H9 (cell line): ENCODE data around the gene RBM19. TPM values are rescaled to one million over a fixed set of nuclear protein-coding genes. Genes with fewer than 3 reads are reported as not detected.
A peak's percentile ranks its signal among the peaks of the same experiment; 100 is the strongest.

ENCODE experiments used
- DNase-seq: peaks from one replicate; pipeline ENCODE4 v3.0.0-alpha.2; 2017
- H2AFZ ChIP-seq: one replicate; pipeline ENCODE4 v1.6.1; 2013; ENCODE audit warnings: mild to moderate bottlenecking, low read length, control low read depth, moderate library complexity
- H2AK5ac ChIP-seq: 2 replicates; pipeline ENCODE4 v1.6.1; 2013; ENCODE audit warnings: low read length, control low read depth, mixed read lengths; ENCODE audit not compliant: insufficient read length
- H2BK120ac ChIP-seq: one replicate; pipeline ENCODE4 v1.6.1; 2013; ENCODE audit warnings: low read depth, mild to moderate bottlenecking, low read length, control low read depth, inconsistent platforms; ENCODE audit not compliant: poor library complexity, severe bottlenecking
- H2BK12ac ChIP-seq: 2 replicates; pipeline ENCODE4 v1.6.1; 2013; ENCODE audit warnings: low read length, control low read depth, mixed read lengths, low read depth; ENCODE audit not compliant: insufficient read length
- H2BK15ac ChIP-seq: 2 replicates; pipeline ENCODE4 v1.6.1; 2013; ENCODE audit warnings: low read depth, low read length, control low read depth
- H2BK20ac ChIP-seq: one replicate; pipeline ENCODE4 v1.6.1; 2013; ENCODE audit warnings: low read depth, mild to moderate bottlenecking, low read length, control low read depth, inconsistent platforms; ENCODE audit not compliant: poor library complexity, severe bottlenecking
- H2BK5ac ChIP-seq: 2 replicates; pipeline ENCODE4 v1.6.1; 2013; ENCODE audit warnings: low read length, control low read depth, mixed read lengths; ENCODE audit not compliant: insufficient read length
- H3K14ac ChIP-seq: 2 replicates; pipeline ENCODE4 v1.6.1; 2013; ENCODE audit warnings: low read length, control low read depth; ENCODE audit not compliant: insufficient read depth
- H3K18ac ChIP-seq: 2 replicates; pipeline ENCODE4 v1.6.1; 2013; ENCODE audit warnings: low read depth, mild to moderate bottlenecking, mixed read lengths, low read length, control low read depth; ENCODE audit not compliant: insufficient read length
- H3K23ac ChIP-seq: 2 replicates; pipeline ENCODE4 v1.6.1; 2013; ENCODE audit warnings: low read length, control low read depth, mixed read lengths, low read depth; ENCODE audit not compliant: insufficient read length
- H3K23me2 ChIP-seq: 2 replicates; pipeline ENCODE4 v1.6.1; 2013; ENCODE audit warnings: low read depth, mild to moderate bottlenecking, mixed read lengths, low read length, control low read depth; ENCODE audit not compliant: insufficient read length, poor library complexity, severe bottlenecking
- H3K27ac ChIP-seq: 2 replicates; pipeline ENCODE4 v1.5.1; 2013; ENCODE audit warnings: low read length, control low read depth, mixed read lengths, low read depth; ENCODE audit not compliant: insufficient read length
- H3K27me3 ChIP-seq: 2 replicates; pipeline ENCODE4 v1.6.1; 2013; ENCODE audit warnings: low read length, control low read depth, inconsistent platforms; ENCODE audit not compliant: insufficient read depth
- H3K4ac ChIP-seq: 2 replicates; pipeline ENCODE4 v1.6.1; 2013; ENCODE audit warnings: low read depth, mild to moderate bottlenecking, control low read depth, inconsistent platforms, low read length, moderate library complexity
- H3K4me1 ChIP-seq: 2 replicates; pipeline ENCODE4 v1.6.1; 2013; ENCODE audit warnings: low read length, control low read depth, inconsistent platforms; ENCODE audit not compliant: insufficient read depth
- H3K4me2 ChIP-seq: 2 replicates; pipeline ENCODE4 v1.6.1; 2013; ENCODE audit warnings: low read length, control low read depth, mixed read lengths; ENCODE audit not compliant: insufficient read length, insufficient read depth
- H3K56ac ChIP-seq: 2 replicates; pipeline ENCODE4 v1.6.1; 2013; ENCODE audit warnings: low read depth, mild to moderate bottlenecking, mixed read lengths, low read length, control low read depth; ENCODE audit not compliant: insufficient read length
- H3K79me1 ChIP-seq: 2 replicates; pipeline ENCODE4 v1.6.1; 2013; ENCODE audit warnings: low read depth, mild to moderate bottlenecking, moderate library complexity, low read length, control low read depth, inconsistent platforms; ENCODE audit not compliant: insufficient read depth, poor library complexity, severe bottlenecking
- H3K79me2 ChIP-seq: 2 replicates; pipeline ENCODE4 v1.6.1; 2013; ENCODE audit warnings: low read length, control low read depth, inconsistent platforms; ENCODE audit not compliant: insufficient read depth
- H3K9ac ChIP-seq: 2 replicates; pipeline ENCODE4 v1.6.1; 2013; ENCODE audit warnings: low read length, control low read depth, mixed read lengths; ENCODE audit not compliant: insufficient read length; ENCODE audit errors: extremely low read depth
- H3K9me3 ChIP-seq: one replicate; pipeline ENCODE4 v1.6.1; 2013; ENCODE audit warnings: low read depth, low read length, inconsistent platforms; ENCODE audit not compliant: control insufficient read depth
- H3T11ph ChIP-seq: one replicate; pipeline ENCODE4 v1.6.1; 2013; ENCODE audit warnings: mild to moderate bottlenecking, low read length, control low read depth, inconsistent platforms
- H4K20me1 ChIP-seq: one replicate; pipeline ENCODE4 v1.6.1; 2013; ENCODE audit not compliant: control insufficient read depth, insufficient read length, insufficient read depth
- H4K5ac ChIP-seq: 2 replicates; pipeline ENCODE4 v1.6.1; 2013; ENCODE audit warnings: low read depth, mild to moderate bottlenecking, mixed read lengths, low read length, control low read depth; ENCODE audit not compliant: insufficient read length
- H4K8ac ChIP-seq: replicated peaks from 2 replicates; pipeline ENCODE4 v1.6.1; 2013; ENCODE audit warnings: low read length, control low read depth, mixed read lengths, low read depth; ENCODE audit not compliant: insufficient read length
- H4K91ac ChIP-seq: 2 replicates; pipeline ENCODE4 v1.6.1; 2013; ENCODE audit warnings: low read depth, mild to moderate bottlenecking, moderate library complexity, mixed read lengths, low read length, control low read depth; ENCODE audit not compliant: insufficient read length
- H3K27ac Mint-ChIP-seq, 3 experiments: 2 replicates in 2 of 3; 3 replicates in 1 of 3; pipeline ENCODE4 v1.8.0; 2020 to 2021; ENCODE audit warnings: mixed read lengths in 3 of 3, mild to moderate bottlenecking in 1 of 3, moderate library complexity in 1 of 3
- H3K27me3 Mint-ChIP-seq: 2 replicates; pipeline ENCODE4 v1.8.0; 2021; ENCODE audit warnings: low read depth, mild to moderate bottlenecking, moderate library complexity, mixed read lengths
- H3K36me3 Mint-ChIP-seq, 3 experiments: 2 replicates in 2 of 3; 3 replicates in 1 of 3; pipeline ENCODE4 v1.8.0; 2020 to 2021; ENCODE audit warnings: low read depth in 3 of 3, mixed read lengths in 3 of 3; ENCODE audit not compliant: insufficient read depth in 1 of 3
- H3K4me1 Mint-ChIP-seq, 2 experiments: 2 replicates each; pipeline ENCODE4 v1.8.0; 2020; ENCODE audit warnings: mixed read lengths in 2 of 2
- H3K4me3 Mint-ChIP-seq, 2 experiments: 2 replicates in 1 of 2; 3 replicates in 1 of 2; pipeline ENCODE4 v1.8.0; 2020 to 2021; ENCODE audit warnings: mild to moderate bottlenecking in 2 of 2, mixed read lengths in 2 of 2, moderate library complexity in 1 of 2
- H3K9me3 Mint-ChIP-seq, 2 experiments: 2 replicates in 1 of 2; 3 replicates in 1 of 2; pipeline ENCODE4 v1.8.0; 2020; ENCODE audit warnings: mild to moderate bottlenecking in 2 of 2, mixed read lengths in 2 of 2, moderate library complexity in 1 of 2
- CTCF ChIP-seq: fragments of 200-600 bp; sonication (generic); conservative IDR thresholded peaks from 3 replicates; pipeline ENCODE4 v1.8.0; 2021; ENCODE audit warnings: antibody characterized with exemption, mild to moderate bottlenecking
- WGBS: extraction: QIAGEN DNeasy Blood & Tissue Kit; methylation state at CpG from one replicate; pipeline ENCODE4 v1.1.7; 2013; ENCODE audit warnings: missing lambda C conversion rate, low lambda C conversion rate, mixed read lengths; ENCODE audit not compliant: insufficient read length; ENCODE audit errors: extremely low coverage; 5-methylcytosine and 5-hydroxymethylcytosine counted together
- total RNA-seq: library from RNA; stranded (reverse); gene quantifications from 2 replicates; pipeline ENCODE4 v1.2.1, GENCODE V29; 2021

Gene RBM19
- total RNA-seq, 1 experiment from 2014 or later = 32.2 TPM

- Histone ChIP-seq H3K23me2 (no peaks in the 10 kb centered on the region), H3K4me1 (no peaks in the 10 kb centered on the region), H3K27ac (no peak overlapping the region), H4K8ac (no peak overlapping the region), H2BK20ac (no peak overlapping the region), H2BK120ac (no peak overlapping the region), H4K20me1 (no peaks in the 10 kb centered on the region), H2BK15ac (no peak overlapping the region), H2AFZ (no peak overlapping the region), H4K5ac (no peak overlapping the region), H3K9me3 (no peaks in the 10 kb centered on the region), H2AK5ac (no peak overlapping the region), H3K23ac (no peak overlapping the region), H2BK12ac (no peak overlapping the region), H3K18ac (no peak overlapping the region), H3K79me2 (no peaks in the 10 kb centered on the region), H3K56ac (no peak overlapping the region), H2BK5ac (no peak overlapping the region), H3K79me1 (no peaks in the 10 kb centered on the region), H3K27me3 (no peaks in the 10 kb centered on the region), H3K9ac (no peak overlapping the region), H3K14ac (no peak overlapping the region), H3K4ac (no peak overlapping the region), H3T11ph (no peak overlapping the region), H4K91ac (no peak overlapping the region), H3K4me2 (no peak overlapping the region)
- no peak for TF ChIP-seq CTCF
- Mint-ChIP-seq H3K4me1 (peaks cover 0 to 10% of the 10 kb centered on the region in 2 experiments; a peak in 1 of 4 replicates), H3K36me3 (peaks cover 12 to 19% (median 18%) of the 10 kb centered on the region in 3 experiments; a peak in 6 of 7 replicates), H3K9me3 (peaks cover 6 to 14% of the 10 kb centered on the region in 2 experiments; a peak in 4 of 5 replicates), H3K27me3 (no peaks in the 10 kb centered on the region), H3K4me3 (no peak overlapping the region), H3K27ac (peak overlapping the region in 1 of 3 experiments; percentile 13; a peak in 2 of 7 replicates)
- no CpG with 5 or more reads among the region's 11 CpGs for WGBS
- no peak for DNase-seq
These were observed 85.8 kb downstream of the RBM19 start for GRCh38 chr12:113880326-113880725.
